ENCODE measurements around the gene PCNX1.
"Not testable (repeated sequence)": the region's sequence is repeated elsewhere in the genome, so short reads cannot be mapped to it uniquely, and the experiment has no call there.

Gene PCNX1

DNA sequence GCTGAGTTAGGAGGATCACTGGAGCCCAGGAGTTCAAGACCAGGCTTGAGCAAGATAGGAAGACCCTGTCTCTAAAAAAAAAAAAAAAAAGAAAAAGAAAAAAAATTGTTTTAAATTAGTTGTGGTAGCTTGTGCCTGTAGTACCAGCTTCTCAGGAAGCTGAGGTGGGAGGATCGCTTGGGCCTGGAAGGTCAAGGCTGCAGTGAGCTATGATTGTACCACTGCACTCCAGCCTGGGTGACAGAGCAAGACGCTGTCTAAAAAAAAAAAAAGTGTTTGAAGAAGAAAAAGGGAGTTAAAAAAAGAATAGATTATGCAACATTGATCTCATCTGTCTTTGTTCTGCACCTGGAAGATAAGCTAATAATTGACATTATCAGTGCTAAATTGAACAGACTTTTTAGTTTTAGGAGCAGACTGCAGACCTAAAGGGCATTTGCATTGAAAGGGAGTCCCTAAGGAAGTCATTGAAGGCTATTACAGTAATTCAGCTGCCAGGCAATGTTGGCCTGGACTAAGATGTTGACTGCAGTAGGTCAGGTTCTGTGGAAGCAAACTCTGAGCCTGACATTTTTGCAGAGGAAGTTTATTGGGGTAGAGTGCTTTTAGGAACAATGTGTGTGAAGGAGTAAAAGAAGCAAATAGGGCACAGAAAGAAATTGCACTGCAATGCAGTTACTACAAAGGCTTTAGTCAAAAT is 215.8 kb downstream of the PCNX1 start:
- DNase-seq (ENCODE audit: low read depth): no peak

DNA sequence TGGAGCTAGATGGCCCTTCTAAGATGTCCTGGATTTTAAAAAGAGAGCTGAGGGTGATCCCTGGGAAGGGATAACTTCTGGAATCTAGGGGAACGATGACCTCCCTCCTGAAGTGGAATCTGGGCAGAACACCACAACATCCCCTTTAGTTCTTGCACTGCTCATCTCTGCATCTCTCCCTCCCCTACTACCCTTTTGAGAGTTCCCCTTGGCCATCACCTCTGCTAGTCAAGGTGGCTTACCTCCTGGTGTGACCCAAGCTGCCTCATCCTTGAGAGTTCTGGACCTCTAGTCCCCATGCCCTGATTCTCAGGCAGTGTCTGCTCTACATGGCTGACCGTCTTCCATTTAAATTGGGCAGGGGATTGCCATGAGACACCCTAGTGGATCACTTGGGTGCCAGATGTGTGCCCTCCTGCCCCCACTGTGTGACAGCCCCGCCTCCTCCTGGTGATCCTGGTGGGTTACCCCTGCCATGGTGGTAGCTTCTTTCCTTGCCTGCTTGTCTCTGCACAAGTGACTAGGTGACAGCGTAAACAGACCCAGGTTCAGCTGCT is 216.4 kb downstream of the PCNX1 start:
- no peak for DNase-seq (ENCODE audit: low read depth)

- DNase-seq (ENCODE audit: low read depth): not testable (repeated sequence)
Measured at GRCh38 chr14:71129716-71130490, 222.6 kb downstream of the PCNX1 start.

DNA sequence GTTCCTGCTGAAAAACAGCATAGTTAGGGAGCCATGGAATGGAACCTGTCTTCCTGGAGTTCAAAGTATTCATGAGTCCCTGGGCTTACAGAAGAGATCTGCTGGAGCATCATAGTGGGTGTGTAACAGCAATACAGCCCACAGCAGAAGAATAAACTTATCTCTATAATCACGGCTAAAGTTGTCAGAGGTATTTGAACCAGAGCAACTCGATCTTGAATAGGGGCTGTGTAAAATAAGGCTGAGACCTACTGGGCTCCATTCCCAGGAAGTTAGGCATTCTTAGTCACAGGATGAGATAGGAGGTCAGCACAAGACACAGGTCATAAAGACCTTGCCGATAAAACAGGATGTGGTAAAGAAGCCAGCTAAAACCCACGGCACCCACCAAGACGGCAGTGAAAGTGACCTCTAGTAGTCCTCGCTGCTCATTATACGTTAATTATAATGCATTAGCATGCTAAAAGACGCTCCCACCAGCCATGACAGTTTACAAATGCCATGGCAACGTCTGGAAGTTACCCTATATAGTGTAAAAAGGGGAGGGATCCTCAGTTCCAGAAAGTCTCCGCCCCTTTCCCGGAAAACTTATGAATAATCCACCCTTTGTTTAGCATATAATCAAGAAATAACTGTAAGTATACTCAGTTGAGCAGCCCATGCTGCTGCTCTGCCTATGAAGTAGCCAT is 223.4 kb downstream of the PCNX1 start:
- DNase-seq (ENCODE audit: low read depth): no peak

GRCh38 chr14:71133296-71133695 is 226.0 kb downstream of the PCNX1 start:
- DNase-seq (ENCODE audit: low read depth): no peak

DNA sequence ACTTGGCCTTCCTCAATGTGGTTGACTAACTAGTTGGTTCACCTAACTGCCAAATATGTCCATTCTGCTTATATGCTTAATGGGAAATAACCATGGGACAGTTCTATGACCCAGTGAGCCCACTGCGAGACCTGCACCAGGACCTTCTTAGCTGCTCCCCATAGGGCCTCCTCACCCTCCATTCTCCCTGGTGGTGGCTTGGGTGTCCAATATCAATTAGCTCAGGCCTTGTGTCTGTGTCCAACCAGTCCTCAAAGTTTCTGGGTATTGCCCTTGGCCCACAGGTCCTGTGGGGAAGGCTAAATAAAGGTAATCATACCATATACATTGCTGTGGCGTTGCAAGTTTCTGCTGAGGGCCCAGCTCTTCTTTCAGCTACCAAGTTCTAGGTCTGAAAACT is 228.2 kb downstream of the PCNX1 start:
- DNase-seq (ENCODE audit: low read depth): no peak

DNA sequence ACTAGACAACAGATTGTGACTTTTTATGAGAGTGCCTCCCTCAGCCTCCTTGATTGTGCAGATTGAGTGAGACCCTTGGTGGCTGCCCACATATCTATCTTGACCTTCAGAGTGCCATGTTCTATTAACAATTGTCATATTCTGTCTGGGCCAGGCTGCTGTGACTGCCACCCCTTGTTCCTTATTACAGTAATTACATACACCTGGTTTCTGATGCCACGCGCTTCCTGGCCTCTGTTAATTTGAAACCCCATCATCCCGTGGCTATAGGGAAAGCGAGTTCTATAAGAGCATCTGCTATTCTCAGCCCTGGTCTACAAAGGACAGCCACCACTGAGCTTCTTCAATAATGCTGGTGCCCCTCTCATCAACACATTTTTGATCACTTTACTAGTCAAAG is 228.7 kb downstream of the PCNX1 start:
- DNase-seq (ENCODE audit: low read depth): no peak

DNA sequence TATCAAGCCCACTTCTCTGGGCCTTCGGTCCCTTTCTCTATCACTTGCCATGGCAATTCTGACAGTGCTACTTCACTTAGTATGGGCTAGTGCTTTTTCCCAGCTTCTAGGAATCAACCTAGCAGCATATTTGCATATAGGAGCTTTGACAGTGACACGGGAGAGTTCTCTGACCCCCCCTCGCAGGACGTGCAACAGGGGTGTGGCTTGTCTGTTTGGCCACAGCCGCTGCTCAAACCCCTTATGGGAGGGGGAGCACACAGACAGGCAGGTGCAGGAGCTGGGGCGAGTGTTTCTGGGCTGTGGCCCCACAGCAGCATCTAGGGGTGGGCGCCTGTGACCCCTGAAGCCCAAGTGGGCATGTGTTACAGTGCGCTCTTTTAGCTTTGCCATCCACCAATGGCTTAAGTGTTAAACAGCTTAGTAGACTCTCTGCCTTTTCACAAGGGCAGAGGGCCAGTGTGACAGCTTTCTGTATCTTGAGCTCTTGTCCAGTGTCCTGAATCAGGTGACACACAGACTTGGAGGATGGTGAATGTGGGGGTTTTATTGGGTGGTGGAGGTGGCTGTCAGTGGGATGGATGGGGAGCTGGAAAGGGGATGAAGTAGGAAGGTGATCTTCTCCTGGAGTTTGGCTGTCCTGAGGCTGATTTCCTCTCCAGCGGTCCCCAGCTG is 229.3 kb downstream of the PCNX1 start:
- DNase-seq (ENCODE audit: low read depth): no peak

- no peak for DNase-seq (ENCODE audit: low read depth)
Measured at GRCh38 chr14:71137536-71138447, 230.5 kb downstream of the PCNX1 start.

DNA sequence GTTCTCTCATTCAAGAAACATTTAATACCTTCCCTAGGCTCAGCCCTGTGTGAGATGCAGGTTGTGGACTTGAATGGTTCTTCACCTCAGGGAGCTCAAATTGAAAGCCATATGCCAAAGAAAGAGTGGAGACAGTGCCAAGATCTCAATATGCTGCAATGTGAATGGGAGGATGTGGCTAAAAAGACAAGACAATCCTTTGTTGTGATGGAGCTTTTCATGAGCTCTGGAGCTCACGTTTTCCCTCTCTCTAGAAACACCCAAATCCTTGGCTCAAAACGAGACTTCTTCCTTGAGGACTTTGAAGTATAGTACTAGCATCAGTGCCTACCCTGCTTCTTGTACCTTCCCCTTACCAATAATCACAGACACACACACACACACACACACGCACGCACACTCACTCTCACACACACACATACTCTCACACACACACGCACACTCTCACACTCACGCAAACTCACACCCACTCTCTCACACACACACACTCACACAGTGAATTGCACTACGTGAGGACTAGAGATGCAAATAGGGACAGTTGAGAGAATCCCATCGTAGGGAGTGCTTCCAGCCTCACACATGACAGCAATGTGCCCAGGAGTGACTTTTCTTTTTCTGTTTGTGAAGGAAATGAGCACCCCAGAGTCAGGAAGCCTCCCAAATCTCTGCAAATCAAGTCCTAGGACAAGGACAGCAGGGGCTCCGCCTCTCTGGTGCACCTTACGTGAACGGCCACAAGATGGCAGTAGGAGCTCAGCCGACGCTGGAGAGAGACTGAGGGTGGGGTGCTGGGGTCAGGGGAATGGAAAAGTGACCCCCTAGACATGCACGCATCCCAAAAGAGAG is 231.4 kb downstream of the PCNX1 start:
- peak; percentile 52 for DNase-seq (ENCODE audit: low read depth)

GRCh38 chr14:71139294-71139946 is 232.2 kb downstream of the PCNX1 start:
- no peak for DNase-seq (ENCODE audit: low read depth)

DNA sequence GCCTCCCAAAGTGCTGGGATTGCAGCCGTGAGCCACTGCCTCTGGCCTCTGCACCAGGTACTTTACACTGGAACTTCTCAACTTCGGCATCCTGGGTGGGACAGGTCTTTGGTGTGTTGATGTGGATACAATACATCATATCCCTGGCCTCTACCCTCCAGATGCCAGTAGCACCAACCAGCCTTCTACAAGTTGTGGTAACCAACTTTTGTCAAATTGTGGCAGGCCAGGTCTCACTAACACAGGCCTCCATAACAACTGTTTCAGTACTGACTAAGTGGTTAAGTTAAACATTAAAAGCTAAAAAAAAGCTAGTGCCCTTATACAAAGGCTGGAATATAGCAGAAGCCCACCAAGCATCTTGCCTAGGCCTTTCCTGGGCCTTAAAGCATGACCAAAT is 232.9 kb downstream of the PCNX1 start:
- DNase-seq (ENCODE audit: low read depth): no peak

DNA sequence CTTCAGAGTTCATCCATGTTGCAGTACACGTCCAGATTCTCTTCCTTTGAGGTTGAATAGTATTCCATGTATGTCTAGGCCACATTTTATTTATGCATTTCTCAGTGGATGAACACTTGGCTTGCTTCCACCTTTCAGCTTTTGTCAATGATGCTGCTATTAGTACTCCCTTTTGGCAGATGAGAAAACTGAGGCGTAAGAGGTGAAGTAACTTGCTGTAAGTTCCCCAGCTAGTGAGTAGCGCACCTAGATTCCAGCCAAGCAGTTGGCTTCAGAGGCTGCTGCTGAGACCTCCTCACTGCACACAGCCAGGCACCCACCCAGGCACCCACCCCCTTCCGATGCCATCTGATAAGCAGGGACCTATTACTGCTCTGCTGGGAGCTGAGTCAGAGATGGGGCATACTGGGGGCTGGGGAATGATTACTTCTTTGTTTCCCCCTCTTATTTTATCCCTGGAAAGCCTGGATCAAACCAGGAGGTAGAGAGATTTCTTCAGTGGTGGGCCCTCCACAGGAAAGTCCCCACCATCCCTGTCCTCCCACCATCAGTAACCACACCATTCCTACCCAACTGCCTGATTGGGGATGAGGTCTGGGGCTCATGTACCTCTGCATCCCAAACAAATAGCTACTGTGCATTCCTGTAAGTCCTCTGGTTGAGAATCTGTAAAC is 234.6 kb downstream of the PCNX1 start:
- no peak for DNase-seq (ENCODE audit: low read depth)

GRCh38 chr14:71142375-71143038 is 235.2 kb downstream of the PCNX1 start:
- peak; percentile 15 for DNase-seq (ENCODE audit: low read depth)

DNA sequence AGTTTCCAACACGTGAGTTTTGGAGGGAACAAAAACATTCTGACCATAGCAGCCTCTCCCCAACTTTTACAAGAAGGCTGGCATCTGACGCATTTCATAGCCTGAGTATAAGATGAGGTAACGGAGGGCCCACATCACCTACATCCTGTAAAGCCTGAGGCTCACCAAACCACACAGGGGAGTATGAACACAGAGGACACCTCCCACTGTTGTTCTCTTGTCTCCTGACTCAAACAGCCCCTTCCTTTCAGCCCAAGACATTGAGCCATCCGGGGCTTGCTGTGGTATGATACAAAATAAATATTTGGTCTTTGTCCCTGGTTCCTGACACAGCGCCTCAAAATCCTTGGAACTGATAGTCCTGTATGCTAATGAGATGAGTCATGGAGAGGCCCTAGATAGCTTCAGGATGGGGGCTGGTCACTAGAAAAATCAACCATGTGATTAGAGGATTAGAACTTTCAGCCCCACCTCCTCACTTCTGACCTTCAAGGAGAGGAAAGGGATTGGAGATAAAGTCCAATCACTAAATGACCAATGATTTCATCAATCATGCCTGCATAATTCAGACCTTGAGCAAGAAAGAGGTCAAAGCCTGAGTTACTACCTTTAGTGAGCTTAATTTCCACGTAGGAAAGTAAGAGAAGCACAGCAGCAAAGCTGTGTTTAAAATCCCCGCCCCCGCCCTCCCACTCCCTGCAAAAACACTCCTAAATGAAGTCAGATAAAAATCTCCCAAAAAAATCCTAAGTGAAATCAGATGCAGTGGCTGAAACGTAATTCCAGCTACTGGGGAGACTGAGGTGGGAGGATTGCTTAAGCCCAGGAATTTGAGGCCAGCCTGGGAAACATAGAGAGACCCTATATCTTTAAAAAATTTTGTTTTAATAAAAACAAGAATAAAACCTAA is 236.4 kb downstream of the PCNX1 start:
- peak; percentile 44 for DNase-seq (ENCODE audit: low read depth)

DNA sequence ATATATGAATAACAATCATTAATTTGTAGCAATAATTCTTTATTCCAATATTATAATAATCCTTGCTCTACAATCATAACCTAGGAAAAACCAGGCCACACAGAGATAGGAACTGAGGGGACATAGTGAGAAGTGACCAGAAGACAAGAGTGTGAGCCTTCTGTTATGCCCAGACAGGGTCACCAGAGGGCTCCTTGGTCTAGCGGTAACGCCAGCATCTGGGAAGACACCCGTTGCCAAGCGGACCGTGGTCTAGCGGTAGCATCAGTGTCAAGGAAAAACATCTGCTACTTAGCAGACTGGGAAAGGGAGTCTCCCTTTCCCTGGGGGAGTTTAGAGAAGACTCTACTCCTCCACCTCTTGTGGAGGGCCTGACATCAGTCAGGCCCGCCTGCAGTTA is 240.1 kb downstream of the PCNX1 start:
- not testable (repeated sequence) for DNase-seq (ENCODE audit: low read depth)

DNA sequence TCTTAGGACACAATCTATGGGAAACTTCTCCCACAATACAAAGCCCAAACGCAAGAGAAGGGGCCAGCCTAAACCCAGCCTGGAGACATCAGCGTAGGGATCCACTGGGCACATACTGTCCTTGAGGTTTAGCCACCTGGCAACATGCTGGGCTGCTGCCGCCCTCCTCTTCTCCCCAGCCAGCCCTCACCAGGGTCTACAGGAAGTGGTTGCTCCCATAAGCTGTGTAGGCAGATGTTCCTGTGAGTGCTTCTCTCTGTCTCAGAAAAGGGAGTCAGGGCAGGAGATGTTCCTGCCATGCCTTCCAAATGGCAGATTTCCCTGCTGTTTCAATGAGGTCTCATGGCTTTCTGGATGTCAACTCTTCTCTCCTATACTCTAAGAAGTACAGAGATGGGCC is 241.4 kb downstream of the PCNX1 start:
- DNase-seq (ENCODE audit: low read depth): no peak
